ENCODE measurements around the gene CIP2A. TPM values are rescaled to one million over a fixed set of nuclear protein-coding genes. Genes with fewer than 3 reads are reported as not detected.

The CIP2A gene
- total RNA-seq, 4 donors from 2014 or later: 2.9 to 8.8 (median 8.1) TPM

DNA sequence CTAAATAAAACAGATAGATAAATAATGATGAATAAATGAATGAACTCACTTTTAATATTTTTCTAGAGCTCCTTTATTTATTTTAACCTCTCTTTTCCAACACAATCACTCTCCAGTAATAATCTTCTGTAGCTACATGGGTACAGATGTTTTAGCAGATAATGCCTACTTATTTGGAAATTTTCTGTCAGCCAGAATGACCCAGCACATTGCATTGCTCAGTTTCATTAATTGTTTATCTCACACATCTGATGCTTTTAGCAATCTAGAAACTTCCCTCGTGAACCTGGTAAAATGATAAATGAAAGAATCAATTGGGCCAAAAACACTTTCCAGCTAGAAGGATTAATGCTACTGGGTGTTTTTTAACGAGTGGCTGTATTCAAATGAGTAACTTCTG lies 64.0 kb downstream of the CIP2A start:
- TF ChIP-seq, protein P1, sequence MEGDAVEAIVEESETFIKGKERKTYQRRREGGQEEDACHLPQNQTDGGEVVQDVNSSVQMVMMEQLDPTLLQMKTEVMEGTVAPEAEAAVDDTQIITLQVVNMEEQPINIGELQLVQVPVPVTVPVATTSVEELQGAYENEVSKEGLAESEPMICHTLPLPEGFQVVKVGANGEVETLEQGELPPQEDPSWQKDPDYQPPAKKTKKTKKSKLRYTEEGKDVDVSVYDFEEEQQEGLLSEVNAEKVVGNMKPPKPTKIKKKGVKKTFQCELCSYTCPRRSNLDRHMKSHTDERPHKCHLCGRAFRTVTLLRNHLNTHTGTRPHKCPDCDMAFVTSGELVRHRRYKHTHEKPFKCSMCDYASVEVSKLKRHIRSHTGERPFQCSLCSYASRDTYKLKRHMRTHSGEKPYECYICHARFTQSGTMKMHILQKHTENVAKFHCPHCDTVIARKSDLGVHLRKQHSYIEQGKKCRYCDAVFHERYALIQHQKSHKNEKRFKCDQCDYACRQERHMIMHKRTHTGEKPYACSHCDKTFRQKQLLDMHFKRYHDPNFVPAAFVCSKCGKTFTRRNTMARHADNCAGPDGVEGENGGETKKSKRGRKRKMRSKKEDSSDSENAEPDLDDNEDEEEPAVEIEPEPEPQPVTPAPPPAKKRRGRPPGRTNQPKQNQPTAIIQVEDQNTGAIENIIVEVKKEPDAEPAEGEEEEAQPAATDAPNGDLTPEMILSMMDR (IDR thresholded peaks at IDR 0.05; ENCODE audit: low read depth): no peak

- TF ChIP-seq, protein P1 (IDR thresholded peaks at IDR 0.05; ENCODE audit: low read depth): no peak
Observed at GRCh38 chr3:108524537-108524936, 64.7 kb downstream of the CIP2A start.

DNA sequence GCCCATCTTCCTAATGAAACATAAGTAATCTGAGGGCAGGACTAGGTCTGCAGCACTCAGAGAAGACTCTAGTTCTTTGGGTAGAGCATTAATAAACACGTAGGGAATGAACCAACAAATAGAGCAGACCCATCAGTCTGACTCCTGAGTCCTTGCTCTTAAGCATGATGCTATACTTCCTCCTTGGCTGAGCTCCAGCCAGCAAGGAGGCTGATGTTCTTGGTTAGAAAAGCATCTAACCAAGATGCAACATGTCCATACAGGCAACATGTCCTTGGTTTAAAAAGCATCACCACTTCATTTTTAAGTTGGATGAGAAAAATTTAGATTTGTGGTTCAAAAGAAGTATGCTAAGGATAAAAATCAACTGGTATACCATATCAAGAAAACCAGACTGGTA lies 70.3 kb downstream of the CIP2A start:
- TF ChIP-seq, protein P1 (IDR thresholded peaks at IDR 0.05; ENCODE audit: low read depth): no peak

DNA sequence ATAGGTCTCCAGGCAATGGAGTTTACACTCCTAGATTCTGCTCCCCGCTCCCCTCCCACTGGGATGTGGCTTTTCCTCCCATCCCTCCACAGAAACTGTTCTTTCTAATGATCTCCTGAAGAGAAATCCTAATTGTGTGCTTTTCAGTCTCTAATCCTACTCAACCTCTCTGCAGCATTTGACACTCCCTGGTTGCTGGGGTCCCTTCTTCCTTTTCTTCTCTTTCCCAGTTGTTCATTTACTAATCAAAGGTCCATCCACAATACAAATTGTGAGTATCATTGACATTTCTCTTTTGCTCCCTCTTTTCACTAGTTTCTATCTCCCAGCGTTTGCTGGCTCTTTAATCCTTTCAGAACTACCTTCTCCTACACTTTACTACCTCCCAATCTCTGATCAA lies 72.4 kb downstream of the CIP2A start:
- TF ChIP-seq, protein P1 (IDR thresholded peaks at IDR 0.05; ENCODE audit: low read depth): no peak

GRCh38 chr3:108513961-108514360 lies 75.3 kb downstream of the CIP2A start:
- TF ChIP-seq, protein P1 (IDR thresholded peaks at IDR 0.05; ENCODE audit: low read depth): no peak

GRCh38 chr3:108512671-108513070 lies 76.6 kb downstream of the CIP2A start:
- TF ChIP-seq, protein P1 (IDR thresholded peaks at IDR 0.05; ENCODE audit: low read depth): no peak

DNA sequence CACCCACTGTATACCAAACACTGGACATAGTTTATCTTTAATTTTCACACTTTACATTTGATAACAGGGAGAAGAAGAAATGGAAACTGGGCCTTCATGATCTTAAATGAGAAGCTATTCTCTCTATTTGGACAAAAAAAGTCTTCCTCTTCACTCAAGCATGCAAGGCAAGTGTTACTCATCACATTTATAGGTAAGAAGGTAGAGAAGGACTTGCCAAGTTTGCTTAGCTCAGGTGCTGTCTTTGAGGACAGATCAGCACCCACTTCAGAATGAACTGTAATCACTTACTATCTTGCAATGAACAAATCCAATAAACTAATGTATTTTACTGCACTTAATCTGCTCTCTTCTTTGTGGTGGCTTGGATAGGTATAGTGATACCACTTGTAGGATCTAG lies 77.7 kb downstream of the CIP2A start:
- TF ChIP-seq, protein P1 (IDR thresholded peaks at IDR 0.05; ENCODE audit: low read depth): no peak

Measured in subcutaneous adipose tissue (tissue), 4 donors.